H9 (cell line): ENCODE results near the gene SLC12A2. TPM values are rescaled to one million over a fixed set of nuclear protein-coding genes. Genes with fewer than 3 reads are reported as not detected.

ENCODE experiments used
- DNase-seq: peaks from one replicate; pipeline ENCODE4 v3.0.0-alpha.2; 2017
- H2AFZ ChIP-seq: one replicate; pipeline ENCODE4 v1.6.1; 2013; ENCODE audit warnings: mild to moderate bottlenecking, low read length, control low read depth, moderate library complexity
- H2AK5ac ChIP-seq: 2 replicates; pipeline ENCODE4 v1.6.1; 2013; ENCODE audit warnings: low read length, control low read depth, mixed read lengths; ENCODE audit not compliant: insufficient read length
- H2BK120ac ChIP-seq: one replicate; pipeline ENCODE4 v1.6.1; 2013; ENCODE audit warnings: low read depth, mild to moderate bottlenecking, low read length, control low read depth, inconsistent platforms; ENCODE audit not compliant: poor library complexity, severe bottlenecking
- H2BK12ac ChIP-seq: 2 replicates; pipeline ENCODE4 v1.6.1; 2013; ENCODE audit warnings: low read length, control low read depth, mixed read lengths, low read depth; ENCODE audit not compliant: insufficient read length
- H2BK15ac ChIP-seq: 2 replicates; pipeline ENCODE4 v1.6.1; 2013; ENCODE audit warnings: low read depth, low read length, control low read depth
- H2BK20ac ChIP-seq: one replicate; pipeline ENCODE4 v1.6.1; 2013; ENCODE audit warnings: low read depth, mild to moderate bottlenecking, low read length, control low read depth, inconsistent platforms; ENCODE audit not compliant: poor library complexity, severe bottlenecking
- H2BK5ac ChIP-seq: 2 replicates; pipeline ENCODE4 v1.6.1; 2013; ENCODE audit warnings: low read length, control low read depth, mixed read lengths; ENCODE audit not compliant: insufficient read length
- H3K14ac ChIP-seq: 2 replicates; pipeline ENCODE4 v1.6.1; 2013; ENCODE audit warnings: low read length, control low read depth; ENCODE audit not compliant: insufficient read depth
- H3K18ac ChIP-seq: 2 replicates; pipeline ENCODE4 v1.6.1; 2013; ENCODE audit warnings: low read depth, mild to moderate bottlenecking, mixed read lengths, low read length, control low read depth; ENCODE audit not compliant: insufficient read length
- H3K23ac ChIP-seq: 2 replicates; pipeline ENCODE4 v1.6.1; 2013; ENCODE audit warnings: low read length, control low read depth, mixed read lengths, low read depth; ENCODE audit not compliant: insufficient read length
- H3K23me2 ChIP-seq: 2 replicates; pipeline ENCODE4 v1.6.1; 2013; ENCODE audit warnings: low read depth, mild to moderate bottlenecking, mixed read lengths, low read length, control low read depth; ENCODE audit not compliant: insufficient read length, poor library complexity, severe bottlenecking
- H3K27ac ChIP-seq: 2 replicates; pipeline ENCODE4 v1.5.1; 2013; ENCODE audit warnings: low read length, control low read depth, mixed read lengths, low read depth; ENCODE audit not compliant: insufficient read length
- H3K27me3 ChIP-seq: 2 replicates; pipeline ENCODE4 v1.6.1; 2013; ENCODE audit warnings: low read length, control low read depth, inconsistent platforms; ENCODE audit not compliant: insufficient read depth
- H3K4ac ChIP-seq: 2 replicates; pipeline ENCODE4 v1.6.1; 2013; ENCODE audit warnings: low read depth, mild to moderate bottlenecking, control low read depth, inconsistent platforms, low read length, moderate library complexity
- H3K4me1 ChIP-seq: 2 replicates; pipeline ENCODE4 v1.6.1; 2013; ENCODE audit warnings: low read length, control low read depth, inconsistent platforms; ENCODE audit not compliant: insufficient read depth
- H3K4me2 ChIP-seq: 2 replicates; pipeline ENCODE4 v1.6.1; 2013; ENCODE audit warnings: low read length, control low read depth, mixed read lengths; ENCODE audit not compliant: insufficient read length, insufficient read depth
- H3K56ac ChIP-seq: 2 replicates; pipeline ENCODE4 v1.6.1; 2013; ENCODE audit warnings: low read depth, mild to moderate bottlenecking, mixed read lengths, low read length, control low read depth; ENCODE audit not compliant: insufficient read length
- H3K79me1 ChIP-seq: 2 replicates; pipeline ENCODE4 v1.6.1; 2013; ENCODE audit warnings: low read depth, mild to moderate bottlenecking, moderate library complexity, low read length, control low read depth, inconsistent platforms; ENCODE audit not compliant: insufficient read depth, poor library complexity, severe bottlenecking
- H3K79me2 ChIP-seq: 2 replicates; pipeline ENCODE4 v1.6.1; 2013; ENCODE audit warnings: low read length, control low read depth, inconsistent platforms; ENCODE audit not compliant: insufficient read depth
- H3K9ac ChIP-seq: 2 replicates; pipeline ENCODE4 v1.6.1; 2013; ENCODE audit warnings: low read length, control low read depth, mixed read lengths; ENCODE audit not compliant: insufficient read length; ENCODE audit errors: extremely low read depth
- H3K9me3 ChIP-seq: one replicate; pipeline ENCODE4 v1.6.1; 2013; ENCODE audit warnings: low read depth, low read length, inconsistent platforms; ENCODE audit not compliant: control insufficient read depth
- H3T11ph ChIP-seq: one replicate; pipeline ENCODE4 v1.6.1; 2013; ENCODE audit warnings: mild to moderate bottlenecking, low read length, control low read depth, inconsistent platforms
- H4K20me1 ChIP-seq: one replicate; pipeline ENCODE4 v1.6.1; 2013; ENCODE audit not compliant: control insufficient read depth, insufficient read length, insufficient read depth
- H4K5ac ChIP-seq: 2 replicates; pipeline ENCODE4 v1.6.1; 2013; ENCODE audit warnings: low read depth, mild to moderate bottlenecking, mixed read lengths, low read length, control low read depth; ENCODE audit not compliant: insufficient read length
- H4K8ac ChIP-seq: replicated peaks from 2 replicates; pipeline ENCODE4 v1.6.1; 2013; ENCODE audit warnings: low read length, control low read depth, mixed read lengths, low read depth; ENCODE audit not compliant: insufficient read length
- H4K91ac ChIP-seq: 2 replicates; pipeline ENCODE4 v1.6.1; 2013; ENCODE audit warnings: low read depth, mild to moderate bottlenecking, moderate library complexity, mixed read lengths, low read length, control low read depth; ENCODE audit not compliant: insufficient read length
- H3K27ac Mint-ChIP-seq, 3 experiments: 2 replicates in 2 of 3; 3 replicates in 1 of 3; pipeline ENCODE4 v1.8.0; 2020 to 2021; ENCODE audit warnings: mixed read lengths in 3 of 3, mild to moderate bottlenecking in 1 of 3, moderate library complexity in 1 of 3
- H3K27me3 Mint-ChIP-seq: 2 replicates; pipeline ENCODE4 v1.8.0; 2021; ENCODE audit warnings: low read depth, mild to moderate bottlenecking, moderate library complexity, mixed read lengths
- H3K36me3 Mint-ChIP-seq, 3 experiments: 2 replicates in 2 of 3; 3 replicates in 1 of 3; pipeline ENCODE4 v1.8.0; 2020 to 2021; ENCODE audit warnings: low read depth in 3 of 3, mixed read lengths in 3 of 3; ENCODE audit not compliant: insufficient read depth in 1 of 3
- H3K4me1 Mint-ChIP-seq, 2 experiments: 2 replicates each; pipeline ENCODE4 v1.8.0; 2020; ENCODE audit warnings: mixed read lengths in 2 of 2
- H3K4me3 Mint-ChIP-seq, 2 experiments: 2 replicates in 1 of 2; 3 replicates in 1 of 2; pipeline ENCODE4 v1.8.0; 2020 to 2021; ENCODE audit warnings: mild to moderate bottlenecking in 2 of 2, mixed read lengths in 2 of 2, moderate library complexity in 1 of 2
- H3K9me3 Mint-ChIP-seq, 2 experiments: 2 replicates in 1 of 2; 3 replicates in 1 of 2; pipeline ENCODE4 v1.8.0; 2020; ENCODE audit warnings: mild to moderate bottlenecking in 2 of 2, mixed read lengths in 2 of 2, moderate library complexity in 1 of 2
- CTCF ChIP-seq: fragments of 200-600 bp; sonication (generic); conservative IDR thresholded peaks from 3 replicates; pipeline ENCODE4 v1.8.0; 2021; ENCODE audit warnings: antibody characterized with exemption, mild to moderate bottlenecking
- whole genome bisulfite sequencing: extraction: QIAGEN DNeasy Blood & Tissue Kit; methylation state at CpG from one replicate; pipeline ENCODE4 v1.1.7; 2013; ENCODE audit warnings: missing lambda C conversion rate, low lambda C conversion rate, mixed read lengths; ENCODE audit not compliant: insufficient read length; ENCODE audit errors: extremely low coverage; 5-methylcytosine and 5-hydroxymethylcytosine counted together
- total RNA-seq: library from RNA; stranded (reverse); gene quantifications from 2 replicates; pipeline ENCODE4 v1.2.1, GENCODE V29; 2021

SLC12A2 gene
- total RNA-seq, 1 experiment from 2014 or later: 17.9 TPM

- H3K36me3 Mint-ChIP-seq: peaks cover 0 to 4% (median 0%) of the 10 kb centered on the region in 3 experiments; a peak in 3 of 7 replicates
- Histone ChIP-seq H4K8ac (no peak overlapping the region), H2BK12ac (no peak overlapping the region), H4K5ac (no peak overlapping the region), H3K4ac (no peak overlapping the region), H4K20me1 (no peaks in the 10 kb centered on the region), H3K18ac (no peak overlapping the region), H4K91ac (no peak overlapping the region), H2BK120ac (no peak overlapping the region), H3K4me2 (no peak overlapping the region), H3K56ac (no peak overlapping the region), H2BK20ac (no peak overlapping the region), H3K27me3 (no peaks in the 10 kb centered on the region), H3K9me3 (no peaks in the 10 kb centered on the region), H3K79me2 (no peaks in the 10 kb centered on the region), H2BK15ac (no peak overlapping the region), H2BK5ac (no peak overlapping the region), H3K9ac (no peak overlapping the region), H3T11ph (no peak overlapping the region), H2AK5ac (no peak overlapping the region), H3K14ac (no peak overlapping the region), H3K79me1 (no peaks in the 10 kb centered on the region), H2AFZ (no peak overlapping the region), H3K23me2 (no peaks in the 10 kb centered on the region), H3K4me1 (no peaks in the 10 kb centered on the region), H3K27ac (no peak overlapping the region), H3K23ac (no peak overlapping the region)
- H3K4me1 Mint-ChIP-seq: peaks cover 3% of the 10 kb centered on the region in 2 experiments
- DNase-seq: no peak
- H3K27ac Mint-ChIP-seq: no peak overlapping the region
- no peak overlapping the region for H3K4me3 Mint-ChIP-seq
- no CpG with 5 or more reads among the region's 4 CpGs for WGBS
- TF ChIP-seq CTCF: no peak
- H3K9me3 Mint-ChIP-seq: peaks cover 0 to 6% of the 10 kb centered on the region in 2 experiments; a peak in 3 of 5 replicates
- no peaks in the 10 kb centered on the region for H3K27me3 Mint-ChIP-seq
Measured at GRCh38 chr5:128035689-128036088, 47.9 kb upstream of the SLC12A2 start.
